Stimulated activated naive CD4-positive, alpha-beta T cell treated with Interleukin-2 at 50 U/mL for 16 hours (primary cell): ENCODE results near the gene SMCO4.
"Not testable (repeated sequence)": the region's sequence is repeated elsewhere in the genome, so short reads cannot be mapped to it uniquely, and the experiment has no call there.

Experiments
- DNase-seq: peaks from one replicate; lab custom pipeline; 2025; lab: John Stamatoyannopoulos, UW

SMCO4 gene

DNA sequence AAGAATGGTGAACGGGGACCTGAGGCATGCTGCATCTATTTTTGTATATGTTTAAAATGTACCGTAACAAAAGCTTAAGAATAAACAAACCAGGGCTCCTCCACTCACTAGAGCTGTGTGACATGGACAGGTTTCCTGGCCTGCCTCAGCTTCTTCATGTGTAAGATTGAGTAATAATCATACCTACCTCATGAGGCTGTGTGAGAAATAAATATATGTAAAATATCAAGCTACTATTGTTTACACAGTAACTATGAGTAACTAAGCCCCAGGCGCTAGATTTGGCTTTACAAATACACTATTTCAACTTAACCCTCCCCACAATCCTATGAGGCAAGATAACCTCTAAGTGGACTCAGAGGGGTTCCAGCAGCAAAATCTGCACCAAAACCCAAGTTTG is 66.4 kb downstream of the SMCO4 start:
- DNase-seq, result no peak

DNA sequence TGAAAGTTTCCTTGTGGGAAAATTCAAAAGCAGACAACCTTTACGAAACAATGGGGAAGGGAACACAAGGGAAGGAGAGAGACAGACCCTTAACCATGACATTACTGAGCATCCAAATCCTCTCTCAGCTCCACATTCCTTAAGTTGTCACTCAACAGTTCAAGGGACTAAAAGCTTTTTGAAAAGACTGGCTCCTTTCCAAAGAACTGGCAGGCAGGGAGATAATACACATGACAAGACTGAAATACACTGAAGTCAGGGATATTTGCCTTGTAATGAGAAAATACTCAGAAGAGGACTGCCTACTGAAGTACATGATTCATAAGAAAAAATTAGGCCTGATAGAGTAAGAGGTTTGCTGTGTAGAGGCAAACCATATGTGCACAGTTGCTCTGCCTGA is 69.1 kb downstream of the SMCO4 start:
- no peak for DNase-seq

DNA sequence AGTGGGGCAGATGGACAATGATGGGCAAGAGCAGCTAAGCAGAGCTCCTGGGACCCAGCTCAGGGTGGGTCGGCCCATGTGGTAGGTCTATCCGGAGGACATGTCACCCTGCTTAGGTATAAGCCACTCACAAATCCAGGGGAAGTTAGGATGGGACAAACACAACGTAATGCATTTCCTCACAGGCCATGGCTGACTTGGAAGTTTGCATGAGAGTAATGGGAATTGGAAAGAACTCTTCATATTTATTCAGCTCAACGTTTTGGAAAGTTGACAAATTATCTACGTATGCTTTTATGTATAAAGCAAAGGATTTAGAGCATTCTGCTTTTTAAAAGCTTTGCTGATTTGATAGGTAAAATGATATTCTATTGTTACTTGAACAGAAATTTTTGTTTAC is 74.9 kb downstream of the SMCO4 start:
- no peak for DNase-seq

DNA sequence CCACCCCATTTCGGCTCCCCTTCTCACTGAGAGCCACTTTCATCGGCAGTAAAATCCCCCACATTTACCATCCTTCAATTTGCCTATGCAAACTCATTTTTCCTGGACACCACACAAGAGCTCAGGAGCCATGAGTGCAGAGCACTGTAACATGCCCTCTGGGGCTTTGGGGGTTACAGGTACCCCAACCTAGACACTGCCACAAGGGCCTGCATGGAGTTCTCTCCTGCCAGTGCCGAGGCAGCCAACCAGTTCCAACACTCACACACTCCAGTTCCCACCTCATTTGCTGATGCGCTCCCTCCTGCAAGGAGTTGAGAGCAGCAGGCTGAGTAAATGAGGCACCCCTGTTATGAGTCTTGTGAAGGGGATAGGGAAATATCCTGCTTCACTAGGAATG is 76.1 kb downstream of the SMCO4 start:
- DNase-seq, result no peak

DNA sequence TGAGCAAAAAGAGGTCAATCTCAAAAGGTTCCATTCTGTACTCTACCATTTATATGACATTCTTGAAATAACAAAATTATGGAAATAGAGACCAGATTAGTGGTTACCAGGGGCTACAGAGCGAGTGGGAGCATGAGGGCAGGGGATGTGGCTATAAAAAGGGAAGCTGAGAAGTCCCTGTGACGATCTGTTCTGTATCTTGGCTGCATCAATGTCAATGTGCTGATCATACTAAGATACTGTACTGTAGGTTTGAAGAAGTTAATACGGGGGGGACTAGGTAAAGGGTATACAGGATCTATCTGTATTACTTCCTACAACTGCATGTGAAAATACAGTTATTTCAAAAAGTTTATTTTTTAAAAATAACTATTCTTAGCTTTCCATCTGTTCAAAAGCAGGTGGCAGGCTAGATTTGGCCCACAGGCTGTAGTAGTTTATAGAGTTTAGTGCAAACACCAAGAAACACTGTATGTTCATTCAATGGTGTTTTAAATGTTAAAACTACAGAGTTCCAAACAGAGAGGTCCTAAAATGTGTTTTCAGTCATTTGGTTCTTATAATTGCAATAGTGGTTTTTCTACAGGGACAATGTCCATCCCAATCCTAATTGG is 78.2 kb downstream of the SMCO4 start:
- no peak for DNase-seq

DNA sequence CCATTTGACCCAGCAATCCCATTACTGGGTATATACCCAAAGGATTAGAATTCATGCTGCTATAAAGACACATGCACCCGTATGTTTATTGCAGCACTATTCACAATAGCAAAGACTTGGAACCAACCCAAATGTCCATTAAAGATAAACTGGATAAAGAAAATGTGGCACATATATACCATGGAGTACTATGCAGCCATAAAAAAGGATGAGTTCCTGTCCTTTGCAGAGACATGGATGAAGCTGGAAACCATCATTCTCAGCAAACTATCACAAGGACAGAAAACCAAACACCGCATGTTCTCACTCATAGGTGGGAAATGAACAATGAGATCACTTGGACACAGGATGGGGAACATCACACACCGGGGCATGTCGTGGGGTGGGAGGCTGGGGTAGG is 79.5 kb downstream of the SMCO4 start:
- not testable (repeated sequence) for DNase-seq

DNA sequence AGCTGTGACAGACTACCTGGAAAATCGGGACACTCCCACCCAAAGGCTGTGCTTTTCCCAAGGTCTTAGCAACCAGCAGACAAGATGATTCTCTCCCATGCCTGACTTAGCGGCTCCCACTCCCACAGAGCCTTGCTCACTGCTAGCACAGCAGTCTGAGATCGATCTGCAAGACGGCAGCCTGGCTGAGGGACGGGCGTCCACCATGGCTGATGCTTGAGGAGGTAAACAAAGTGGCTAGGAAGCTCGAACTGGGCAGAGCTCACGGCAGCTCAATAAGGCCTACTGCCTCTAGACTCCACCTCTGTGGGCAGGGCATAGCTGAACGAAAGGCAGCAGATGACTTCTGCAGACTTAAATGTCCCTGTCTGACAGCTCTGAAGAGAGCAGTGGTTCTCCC is 84.9 kb downstream of the SMCO4 start:
- no peak for DNase-seq

DNA sequence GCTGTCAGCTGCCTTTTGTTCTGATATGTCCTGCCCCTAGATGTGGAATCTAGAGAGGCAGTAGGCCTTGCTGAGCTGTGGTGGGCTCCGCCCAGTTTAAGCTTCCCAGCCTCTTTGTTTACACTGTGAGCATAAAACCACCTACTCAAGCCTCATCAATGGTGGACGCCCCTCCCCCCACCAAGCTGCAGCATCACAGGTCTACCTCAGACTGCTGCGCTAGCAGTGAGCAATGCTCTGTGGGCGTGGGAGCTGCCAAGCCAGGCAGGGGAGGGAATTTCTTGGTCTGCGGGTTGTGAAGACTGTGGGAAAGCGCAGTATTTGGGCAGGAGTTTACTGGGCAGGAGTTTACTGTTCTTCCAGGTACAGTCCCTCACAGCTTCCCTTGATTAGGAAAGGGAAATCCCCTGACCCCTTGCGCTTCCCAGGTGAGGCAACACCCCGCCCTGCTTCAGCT is 98.5 kb downstream of the SMCO4 start:
- DNase-seq, result no peak

DNA sequence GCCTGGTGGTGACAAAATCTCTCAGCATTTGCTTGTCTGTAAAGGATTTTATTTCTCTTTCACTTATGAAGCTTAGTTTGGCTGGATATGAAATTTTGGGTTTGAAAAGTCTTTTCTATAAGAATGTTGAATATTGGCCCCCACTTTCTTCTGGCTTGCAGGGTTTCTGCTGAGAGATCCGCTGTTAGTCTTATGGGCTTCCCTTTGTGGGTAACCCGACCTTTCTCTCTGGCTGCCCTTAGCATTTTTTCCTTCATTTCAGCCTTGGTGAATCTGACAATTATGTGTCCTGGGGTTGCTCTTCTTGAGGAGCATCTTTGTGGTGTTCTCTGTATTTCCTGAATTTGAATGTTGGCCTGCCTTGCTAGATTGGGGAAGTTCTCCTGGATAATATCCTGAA is 100.0 kb downstream of the SMCO4 start:
- not testable (repeated sequence) for DNase-seq

DNA sequence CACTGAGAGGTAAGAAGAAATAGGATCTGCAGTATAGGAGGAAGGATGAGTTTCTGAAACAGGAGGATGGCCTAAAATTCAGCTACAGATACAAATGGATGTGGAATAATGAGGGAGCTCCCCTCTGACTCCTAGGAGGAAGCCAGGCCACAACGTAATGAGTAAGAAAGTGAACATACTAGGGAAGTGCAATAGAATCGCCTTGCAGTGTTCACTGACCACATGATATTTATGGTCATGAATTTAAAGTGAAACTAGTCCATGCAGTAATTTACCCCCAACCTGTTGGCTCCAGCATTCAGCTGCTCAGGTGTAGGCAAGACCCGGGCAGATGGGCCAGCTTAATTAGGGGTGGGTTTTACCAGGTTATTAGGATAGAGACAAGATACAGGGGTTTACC is 110.9 kb downstream of the SMCO4 start:
- no peak for DNase-seq
